Stimulated activated CD8-positive, alpha-beta memory T cell treated with anti-CD3 and anti-CD28 coated beads, Interleukin-7, amount 100 ng/mL, for 1 hour (primary cell): Measurements from ENCODE around the gene ADCY2.

Experiments
- DNase-seq, 2 donors: peaks; one replicate each; pipeline ENCODE4 v3.0.0-alpha.2; 2020; ENCODE audit warnings: low read depth in 2 of 2

Gene ADCY2

GRCh38 chr5:7592910-7593309, 197.0 kb downstream of the ADCY2 start:
- no peak for DNase-seq

GRCh38 chr5:7597059-7597642, 201.2 kb downstream of the ADCY2 start:
- DNase-seq = no peak

DNA sequence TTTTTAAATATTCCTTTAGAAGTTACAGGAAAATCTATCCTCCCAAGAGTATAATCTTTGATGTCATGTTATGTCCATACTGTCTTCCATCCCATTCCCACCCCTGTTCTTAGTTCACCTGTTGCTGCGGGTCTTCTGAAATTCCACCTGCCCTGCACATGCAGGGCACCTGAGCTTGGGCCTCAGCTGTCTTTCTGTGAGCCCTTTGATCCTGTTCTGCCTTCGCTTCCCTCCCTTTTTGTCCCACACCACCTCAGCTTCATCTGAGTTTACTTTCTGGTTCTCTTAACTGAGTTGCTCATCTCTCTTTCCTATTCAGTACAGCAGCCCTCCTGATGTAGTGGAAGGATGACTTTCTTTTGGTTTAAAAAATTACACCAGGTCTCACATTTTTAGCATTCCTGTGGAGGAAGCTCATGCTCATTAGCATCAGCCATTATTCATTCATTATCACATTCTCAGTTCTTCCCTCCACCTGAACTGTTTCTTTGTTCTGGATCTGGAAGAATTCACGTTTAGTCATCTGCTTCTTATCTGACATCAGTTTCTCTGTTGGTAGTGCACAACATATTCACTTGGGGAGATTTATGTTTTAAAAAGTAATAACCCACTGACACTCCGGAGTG, 211.0 kb downstream of the ADCY2 start:
- DNase-seq = no peak

- DNase-seq = no peak
Observed at GRCh38 chr5:7608772-7609171, 212.8 kb downstream of the ADCY2 start.

GRCh38 chr5:7609726-7610125, 213.8 kb downstream of the ADCY2 start:
- DNase-seq = no peak

DNA sequence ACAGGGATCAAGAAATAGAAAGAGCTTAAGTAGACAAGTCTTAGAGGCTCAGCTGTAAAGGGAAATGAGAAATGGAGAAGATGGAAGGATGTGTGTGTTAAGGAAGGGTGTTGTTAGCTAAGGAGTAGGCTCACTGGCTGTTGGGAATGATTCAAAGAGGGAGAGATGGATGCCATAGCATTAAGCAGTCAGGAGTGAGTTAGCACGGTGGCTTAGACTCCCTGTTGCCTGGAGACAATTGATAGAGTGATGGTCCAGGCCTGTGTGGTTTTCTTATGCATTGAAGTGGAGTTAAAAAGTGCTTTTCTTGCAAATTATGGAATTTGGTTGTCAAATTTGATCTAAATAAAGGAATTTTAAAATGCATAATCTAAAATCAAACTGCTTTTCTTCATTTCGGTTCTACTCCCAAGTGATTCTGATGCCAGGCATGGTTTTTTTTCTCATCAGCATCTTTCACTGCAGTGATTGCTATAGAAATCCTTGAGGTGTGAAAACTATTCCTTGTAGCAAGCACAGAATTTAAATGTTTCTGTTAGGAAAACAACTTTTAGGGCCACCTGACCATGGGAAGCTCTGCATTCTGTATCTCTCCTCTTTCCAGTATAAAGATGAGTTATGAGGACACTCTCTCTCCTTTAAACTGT, 214.7 kb downstream of the ADCY2 start:
- no peak for DNase-seq

GRCh38 chr5:7611518-7611917, 215.6 kb downstream of the ADCY2 start:
- no peak for DNase-seq

DNA sequence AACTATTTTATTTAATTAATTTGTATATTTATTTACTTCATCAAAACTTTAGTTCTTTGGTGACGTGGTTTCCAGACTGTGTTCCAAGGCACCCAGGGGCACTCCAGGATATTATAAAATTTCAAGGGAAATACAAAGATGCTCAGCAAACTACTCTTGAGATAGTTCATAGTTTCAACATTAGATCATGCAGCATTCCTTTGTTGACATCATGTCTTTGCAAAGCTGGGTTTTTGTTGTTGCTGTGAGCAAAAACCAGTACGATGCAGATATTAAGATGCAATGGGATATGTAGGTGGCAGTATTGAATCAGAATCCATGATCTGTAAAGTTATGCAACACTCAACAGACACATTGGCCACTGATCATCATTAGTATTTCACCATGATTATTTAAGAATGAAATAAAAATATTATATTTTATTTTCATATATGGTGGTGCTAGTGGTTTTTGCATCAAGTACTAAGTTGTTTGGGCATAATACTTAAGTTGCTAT, 219.7 kb downstream of the ADCY2 start:
- no peak for DNase-seq

- no peak for DNase-seq
Observed at GRCh38 chr5:7616897-7617296, 221.0 kb downstream of the ADCY2 start.

DNA sequence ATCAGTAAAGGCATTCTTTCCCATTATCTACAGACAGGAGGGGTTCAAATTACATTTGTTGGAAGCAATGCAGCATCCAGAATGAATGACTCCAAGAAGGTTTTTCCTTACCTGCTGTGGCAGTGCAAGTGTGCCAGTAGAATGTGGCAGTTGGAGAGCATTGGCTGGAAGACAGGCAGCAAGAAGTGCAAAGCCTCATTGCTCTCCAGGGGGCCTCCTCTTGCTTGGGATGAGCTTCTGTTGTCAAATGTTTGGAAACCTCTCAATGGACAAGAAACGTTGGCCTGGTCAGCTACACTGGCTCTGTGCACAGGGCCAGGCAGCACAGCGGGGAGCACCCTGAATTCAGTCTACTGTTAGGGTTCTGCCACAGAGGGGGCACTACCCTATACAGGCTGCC, 226.6 kb downstream of the ADCY2 start:
- no peak for DNase-seq

DNA sequence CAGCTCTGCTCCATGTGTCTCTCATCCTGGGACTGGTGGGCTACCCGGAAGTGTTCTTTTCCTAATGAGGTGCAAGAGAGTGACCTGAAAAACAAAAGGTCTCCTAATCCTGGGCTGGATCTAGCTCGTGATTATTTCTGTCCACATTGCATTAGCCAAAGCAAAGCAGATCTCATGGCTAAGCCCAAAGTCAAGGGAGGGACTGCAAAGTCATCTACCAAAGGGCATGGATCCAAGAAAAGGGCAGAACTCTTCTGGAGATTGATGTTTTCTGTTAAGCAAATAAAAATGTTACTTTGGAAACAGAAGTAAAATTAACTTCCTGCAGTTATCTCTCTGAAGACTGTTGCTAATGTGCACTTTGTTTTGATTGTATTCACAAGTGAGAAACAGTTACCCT, 229.8 kb downstream of the ADCY2 start:
- no peak for DNase-seq

GRCh38 chr5:7628248-7628647, 232.3 kb downstream of the ADCY2 start:
- no peak for DNase-seq

- DNase-seq = no peak
Observed at GRCh38 chr5:7628820-7629219, 232.9 kb downstream of the ADCY2 start.

DNA sequence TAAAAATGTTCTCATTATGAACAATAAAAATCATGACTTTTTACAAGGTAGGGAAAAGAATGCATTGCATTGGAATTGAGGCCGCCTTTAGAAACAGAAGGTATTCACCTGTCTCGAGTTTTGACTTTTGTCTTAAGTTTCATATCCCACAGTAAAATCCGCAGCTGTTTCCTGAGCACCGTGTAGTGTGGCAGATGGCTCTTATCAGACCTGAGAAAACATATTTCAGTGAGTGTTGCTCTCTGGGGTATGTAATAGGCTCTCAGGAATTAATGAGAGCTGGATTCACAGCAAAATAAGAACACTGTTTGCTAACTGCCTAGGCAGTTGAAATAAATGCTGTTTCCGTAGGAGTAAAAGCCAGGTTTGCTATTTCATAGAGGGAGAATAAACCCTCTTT, 233.6 kb downstream of the ADCY2 start:
- no peak for DNase-seq

- no peak for DNase-seq
Observed at GRCh38 chr5:7634837-7635236, 238.9 kb downstream of the ADCY2 start.

DNA sequence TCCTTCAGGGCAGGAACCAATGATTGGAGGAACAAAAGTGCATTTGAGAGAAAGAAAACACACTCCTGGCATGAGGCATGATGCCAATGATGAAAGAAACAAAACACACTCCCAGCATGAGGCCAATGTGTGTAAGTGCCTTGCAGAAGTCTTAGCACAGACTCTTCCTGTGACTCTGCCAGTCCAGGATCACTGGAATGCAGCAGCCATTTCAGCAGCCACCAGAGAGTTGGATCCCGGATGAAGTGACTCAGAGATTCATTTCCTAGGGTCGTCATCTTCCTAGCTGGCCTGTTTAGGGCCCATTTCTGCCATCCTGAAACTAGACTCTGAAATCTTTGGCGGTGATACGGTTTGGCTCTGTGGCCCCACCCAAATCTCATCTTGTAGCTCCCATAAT, 242.5 kb downstream of the ADCY2 start:
- DNase-seq = no peak

DNA sequence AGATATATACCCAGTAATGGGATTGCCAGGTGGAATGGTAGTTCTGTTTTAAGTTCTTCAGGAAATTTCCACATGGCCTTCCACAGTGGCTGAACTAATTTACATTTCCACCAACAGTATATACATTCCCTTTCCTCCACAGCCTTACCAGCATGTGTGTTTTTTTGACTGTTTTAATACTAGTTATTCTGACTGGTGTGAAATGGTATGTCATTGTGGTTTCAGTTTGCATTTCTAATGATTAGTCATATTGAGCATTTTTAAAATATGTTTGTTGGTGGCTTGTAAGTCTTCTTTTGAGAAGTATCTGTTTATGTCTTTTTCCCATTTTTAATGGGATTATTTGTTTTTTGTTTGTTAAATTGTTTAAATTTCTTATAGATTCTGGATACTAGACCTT, 246.1 kb downstream of the ADCY2 start:
- DNase-seq = no peak

DNA sequence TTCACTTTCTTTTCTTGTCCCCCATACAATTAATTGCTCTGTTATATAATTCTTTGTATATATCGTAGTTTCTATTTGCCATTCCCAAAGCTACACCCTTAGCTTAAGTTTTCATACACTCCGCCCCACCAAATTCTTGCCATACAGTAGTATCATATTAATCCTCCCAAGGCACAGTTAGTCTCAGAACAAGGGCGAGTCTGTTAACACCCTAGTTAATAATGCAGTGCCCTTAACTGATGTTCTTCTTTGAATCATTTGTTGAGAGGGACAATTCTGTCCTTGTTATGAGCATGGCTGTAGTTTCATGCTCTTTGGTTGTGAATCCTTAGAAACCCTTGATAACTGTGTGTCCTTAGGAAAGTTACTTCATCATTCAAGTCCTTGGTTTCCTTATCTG, 248.8 kb downstream of the ADCY2 start:
- DNase-seq = no peak

DNA sequence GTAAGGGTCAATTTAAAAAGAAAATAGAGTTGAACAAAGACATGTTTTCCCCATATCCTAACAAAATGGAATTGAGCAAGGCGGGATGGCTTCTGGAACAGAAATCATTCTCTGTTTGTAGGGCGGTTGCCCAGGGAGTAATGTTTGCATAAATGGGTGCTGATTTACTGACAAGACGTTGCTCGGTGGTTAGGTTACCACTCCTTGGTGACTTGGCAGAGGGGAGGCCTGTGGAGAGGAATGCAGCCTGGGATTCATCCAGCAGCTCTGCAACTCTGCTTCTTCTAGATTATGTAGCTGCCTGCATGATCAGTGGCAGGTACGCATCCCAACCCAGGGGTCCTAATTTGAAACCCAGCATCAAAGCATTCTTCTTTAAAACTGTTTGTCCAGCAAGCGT, 254.8 kb downstream of the ADCY2 start:
- DNase-seq = no peak

DNA sequence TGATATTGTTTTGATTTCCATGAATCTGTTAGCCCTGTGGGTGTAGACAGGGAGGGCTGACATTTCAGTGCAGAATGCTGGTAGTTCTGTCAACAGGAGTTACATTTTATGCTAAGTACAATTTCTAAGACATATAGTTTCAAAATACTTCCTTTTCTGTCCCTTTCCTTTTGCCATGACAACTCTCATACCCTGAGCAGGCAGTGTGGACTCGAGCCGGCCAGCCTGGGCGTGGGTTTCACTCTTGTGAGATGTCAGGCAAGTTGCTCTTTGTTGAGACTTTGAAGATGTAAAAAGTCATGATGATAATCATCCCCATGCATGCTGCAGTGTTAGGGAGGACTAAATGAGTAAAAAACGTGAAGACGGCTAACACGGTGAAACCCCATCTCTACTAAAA, 257.1 kb downstream of the ADCY2 start:
- no peak for DNase-seq

GRCh38 chr5:7657153-7657552, 261.2 kb downstream of the ADCY2 start:
- no peak for DNase-seq

- DNase-seq = no peak
Observed at GRCh38 chr5:7659420-7659819, 263.5 kb downstream of the ADCY2 start.

DNA sequence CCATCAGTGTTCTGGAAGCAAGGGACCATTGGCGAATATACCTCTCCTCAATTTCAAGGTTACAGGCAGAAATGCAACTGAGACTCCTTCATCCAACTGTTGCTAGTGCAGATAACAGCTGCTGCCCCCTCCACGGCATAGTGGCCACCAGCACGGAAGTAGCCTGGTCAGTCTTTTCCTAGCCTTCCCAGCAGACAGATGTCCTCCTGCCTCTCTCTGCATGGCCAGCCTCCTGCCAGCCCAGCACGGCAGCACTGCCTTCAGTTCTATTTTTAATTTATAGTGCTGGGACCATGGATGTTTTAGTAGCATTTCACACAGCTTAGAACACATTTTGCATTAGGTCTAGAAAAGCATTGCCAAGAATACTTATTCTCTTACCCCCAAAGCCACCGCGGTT, 266.4 kb downstream of the ADCY2 start:
- no peak for DNase-seq
